NCI-H2029 (cell line): ENCODE data around the gene TANGO2.

Experiments used
- DNase-seq: peaks from one replicate; lab custom pipeline; 2025; lab: John Stamatoyannopoulos, UW

TANGO2 gene

DNA sequence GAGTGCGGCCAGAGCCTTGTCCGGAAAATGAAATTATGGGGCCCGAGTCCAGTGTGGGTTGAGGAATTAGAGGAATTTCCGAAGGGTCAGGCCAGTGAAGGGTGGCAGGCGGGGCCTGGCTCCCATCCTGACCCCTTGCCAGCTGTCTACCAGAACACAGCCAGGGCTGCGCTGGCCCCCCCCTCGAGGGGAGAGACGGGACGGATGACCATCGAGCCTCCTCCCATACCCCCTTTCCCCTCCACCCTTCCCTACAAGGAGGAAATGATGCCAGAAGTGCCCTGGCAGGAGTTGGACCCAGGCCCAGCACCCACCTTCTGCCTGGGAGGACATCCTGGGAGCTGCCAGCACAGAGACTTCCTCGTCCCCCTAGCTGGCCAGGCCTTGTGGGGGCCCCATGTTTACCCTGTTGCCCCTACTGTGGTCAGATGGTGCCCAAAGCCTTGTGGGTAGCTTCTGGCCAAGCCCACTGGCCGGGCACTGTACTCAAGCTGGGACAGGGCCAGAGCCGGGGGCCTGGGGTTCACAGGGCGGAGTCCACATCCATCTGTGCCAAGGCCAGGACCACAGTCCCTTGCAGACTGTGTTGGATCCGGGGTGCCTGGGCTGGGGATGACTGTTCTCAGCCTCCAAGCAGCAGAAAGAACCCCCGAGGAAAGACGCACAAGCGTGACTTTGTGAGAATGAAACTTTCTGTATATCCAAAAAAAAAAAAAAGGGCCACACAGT, 25.1 kb upstream of the TANGO2 start:
- no peak for DNase-seq

DNA sequence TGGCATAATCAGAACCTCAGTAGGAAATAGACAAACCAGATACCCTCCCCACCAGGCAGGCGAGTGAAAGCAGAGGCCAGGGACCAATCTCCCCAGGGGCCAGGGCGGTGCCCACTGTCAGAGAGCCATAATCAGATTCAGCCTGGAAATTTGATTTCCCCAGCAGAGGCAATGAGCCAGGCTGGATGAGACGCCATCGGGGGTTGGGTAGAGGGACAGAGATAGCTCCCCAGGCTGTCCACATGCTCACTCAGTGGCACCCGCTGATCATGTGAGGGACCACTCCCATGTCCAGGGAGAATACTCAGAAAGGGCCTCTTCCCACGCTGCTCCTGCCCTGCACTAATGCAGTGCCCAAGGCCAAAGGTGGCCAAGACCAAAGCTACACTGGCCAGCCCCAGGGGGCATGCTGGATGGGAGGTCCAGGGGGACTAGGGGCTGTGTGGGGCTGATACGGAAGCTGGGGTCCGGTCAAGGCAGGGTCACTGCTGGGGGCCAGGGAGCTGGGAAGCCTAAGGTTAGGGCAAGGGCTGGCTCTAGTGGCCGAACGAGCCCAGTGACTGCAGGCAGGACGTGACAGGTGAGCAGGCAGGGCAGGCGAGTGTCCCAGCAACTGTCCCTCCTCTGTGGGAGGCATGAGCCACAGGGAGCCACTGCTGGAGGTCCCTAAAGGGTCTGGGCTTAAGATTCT, 24.1 kb upstream of the TANGO2 start:
- no peak for DNase-seq

DNA sequence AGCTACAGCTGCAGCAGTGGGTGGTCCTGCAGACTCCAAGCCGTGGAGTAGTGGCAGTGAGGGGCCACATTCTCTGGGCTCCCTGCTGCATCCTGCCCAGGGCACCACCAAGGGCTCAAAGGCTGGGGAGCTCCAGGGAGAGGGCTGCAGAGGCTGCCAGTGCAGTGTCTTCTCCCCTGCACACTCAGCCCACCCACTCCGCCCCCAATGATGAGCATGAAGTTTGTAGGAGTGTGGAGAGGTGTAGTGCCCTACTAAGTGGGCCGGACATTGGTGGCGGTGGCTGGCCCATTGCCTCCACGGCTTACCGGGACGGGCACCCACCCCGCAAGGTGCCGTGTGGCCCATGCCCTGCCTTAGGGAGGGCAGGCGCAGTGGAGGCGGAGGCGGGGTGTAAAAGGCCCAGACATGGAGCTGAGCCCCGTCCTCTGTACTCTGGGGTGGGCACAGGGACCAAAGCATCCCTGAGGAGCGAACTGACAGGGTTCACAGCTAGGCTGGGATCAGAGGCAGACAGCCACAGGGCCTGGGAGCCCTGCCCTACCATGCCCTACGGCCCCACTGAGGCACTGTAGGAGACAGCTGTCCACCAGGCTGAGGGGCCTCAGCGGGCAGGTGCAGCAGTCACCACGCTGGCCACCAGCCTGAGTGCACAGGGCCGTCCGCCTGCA, 23.2 kb upstream of the TANGO2 start:
- no peak for DNase-seq

DNA sequence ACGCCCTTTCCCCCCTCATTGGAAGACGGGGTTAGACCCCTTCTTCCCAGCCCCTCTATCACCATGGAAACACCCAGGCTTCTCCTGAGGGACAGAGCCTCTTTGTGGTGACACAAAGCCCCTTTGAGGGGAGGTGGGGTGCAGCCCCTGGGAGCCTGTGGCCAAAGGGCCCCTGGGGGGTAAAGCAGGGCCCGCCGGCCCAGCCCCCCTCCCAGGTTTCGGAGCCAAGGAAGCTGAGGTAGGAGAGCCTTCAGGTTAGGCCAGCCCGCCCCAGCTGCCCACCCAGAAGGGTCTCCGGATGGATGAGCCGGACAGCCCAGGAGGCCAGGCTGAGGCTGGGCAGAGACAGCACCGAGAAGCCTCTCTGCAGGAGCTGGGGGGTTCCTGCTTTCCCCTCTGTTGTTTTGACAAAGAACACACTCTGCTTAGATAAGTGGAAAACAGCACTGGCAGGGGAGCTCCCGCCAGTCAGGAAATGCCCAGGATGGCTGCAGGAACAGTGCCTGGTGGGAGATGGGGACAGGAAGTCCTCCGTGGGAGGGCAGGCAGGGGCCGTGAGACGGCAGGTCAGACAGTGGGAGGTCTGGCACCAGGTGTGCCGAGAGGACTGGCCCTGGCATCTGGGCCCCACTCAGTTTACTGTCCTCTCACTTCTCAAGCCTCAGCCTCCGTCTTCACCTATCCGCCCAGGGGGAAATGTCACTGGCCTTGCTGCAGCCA, 22.5 kb upstream of the TANGO2 start:
- DNase-seq, result no peak

DNA sequence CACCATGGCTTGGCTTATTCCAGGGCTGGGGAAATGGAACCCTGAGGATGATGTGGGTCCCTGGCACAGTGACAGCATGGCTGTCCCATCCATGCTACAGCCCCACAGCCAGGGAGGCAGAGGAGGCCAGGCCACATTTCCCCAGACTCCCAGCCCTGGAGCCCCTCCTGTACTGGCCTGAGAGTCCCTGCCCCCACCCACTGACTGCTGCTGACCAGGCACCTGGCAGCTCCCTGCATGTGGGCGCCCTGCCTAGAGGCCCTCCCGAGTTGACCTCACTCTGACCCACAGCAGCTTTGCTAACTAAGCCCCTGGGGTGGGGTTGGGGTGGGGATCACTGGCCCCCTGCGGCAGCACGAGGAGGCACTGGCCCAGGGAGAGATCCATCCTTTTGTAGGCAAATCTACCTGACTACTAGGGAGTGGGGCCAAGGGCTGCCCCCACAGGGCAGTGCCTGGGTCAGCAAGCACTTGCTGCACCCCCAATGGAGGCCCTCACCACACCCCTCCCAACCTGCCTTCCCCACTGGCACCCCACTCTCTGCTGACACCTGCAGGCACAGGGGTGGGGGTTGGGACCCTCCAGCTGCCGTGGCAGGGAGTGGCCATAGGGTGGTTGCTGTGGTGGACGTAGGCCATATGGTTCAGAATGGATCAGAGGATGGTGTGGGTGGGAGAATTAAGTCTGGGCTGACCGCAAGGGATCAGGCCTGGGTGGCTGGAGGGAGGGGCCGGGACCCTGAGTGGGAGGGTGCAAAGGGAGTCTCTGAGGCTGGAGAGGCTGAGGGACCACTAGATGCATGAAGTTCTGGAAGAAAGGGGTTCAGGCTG, 21.7 kb upstream of the TANGO2 start:
- DNase-seq, result no peak

DNA sequence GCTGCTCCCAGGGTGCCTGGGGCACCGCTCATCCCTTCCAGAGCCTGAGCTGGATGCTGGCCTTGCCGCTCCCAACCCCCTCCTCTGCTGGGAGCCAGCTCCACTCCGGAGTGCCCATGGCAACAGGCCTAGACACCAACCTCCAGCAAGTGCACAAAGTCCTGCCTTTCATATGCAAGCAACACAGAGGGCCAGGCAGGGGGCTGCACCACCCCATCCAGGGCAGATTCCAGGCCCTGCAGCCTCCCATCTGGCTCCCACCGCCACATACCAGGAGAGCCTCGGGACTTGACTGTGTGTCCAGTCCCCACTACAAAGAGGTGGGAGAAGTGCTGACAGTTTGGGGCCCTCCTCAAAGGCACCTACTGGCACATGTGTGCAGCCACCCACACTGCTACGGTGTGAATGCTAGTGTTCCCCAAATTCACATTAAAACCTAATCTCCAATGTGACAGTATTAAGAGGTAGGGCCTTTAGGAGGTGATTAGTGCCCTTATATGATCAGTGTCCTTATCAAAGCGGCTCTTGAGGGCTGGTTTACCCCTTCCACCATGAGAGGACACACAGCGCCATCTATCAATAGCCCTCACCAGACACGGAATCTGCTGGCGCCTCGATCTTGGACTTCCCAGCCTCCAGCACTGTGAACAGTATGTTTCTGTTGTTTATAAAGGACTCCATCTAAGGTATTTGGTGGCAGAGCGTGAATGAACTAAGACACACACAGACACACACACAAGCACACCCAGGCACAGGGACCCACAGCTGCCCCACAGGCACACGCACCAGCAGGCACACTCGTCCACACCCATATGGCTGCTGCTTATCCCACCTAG, 20.4 kb upstream of the TANGO2 start:
- DNase-seq, result no peak

DNA sequence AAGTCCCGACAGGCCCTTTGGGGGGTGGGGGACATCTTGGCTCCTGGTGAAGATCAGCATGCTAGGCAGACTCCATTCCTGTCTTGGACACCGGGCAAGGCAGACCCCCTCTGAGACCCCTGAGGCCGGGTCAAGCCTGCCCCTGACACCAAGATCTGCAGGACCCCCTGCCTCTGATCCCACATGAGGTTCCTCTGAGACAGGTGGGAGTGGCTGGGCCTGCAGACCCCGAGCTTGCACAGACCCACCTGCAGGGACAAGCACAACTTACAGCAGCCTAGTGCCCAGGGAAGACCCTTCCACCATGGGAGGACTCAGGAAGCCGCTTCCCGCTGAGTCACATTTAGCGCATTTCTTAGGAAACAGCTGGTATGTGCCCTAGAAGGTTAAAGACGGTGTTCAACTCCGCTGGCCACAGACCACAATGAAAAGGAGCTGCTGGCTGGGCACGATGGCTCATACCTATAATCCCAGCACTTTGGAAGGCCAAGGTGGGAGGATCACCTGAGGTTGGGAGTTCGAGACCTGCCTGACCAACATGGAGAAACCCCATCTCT, 19.8 kb upstream of the TANGO2 start:
- DNase-seq, result no peak

DNA sequence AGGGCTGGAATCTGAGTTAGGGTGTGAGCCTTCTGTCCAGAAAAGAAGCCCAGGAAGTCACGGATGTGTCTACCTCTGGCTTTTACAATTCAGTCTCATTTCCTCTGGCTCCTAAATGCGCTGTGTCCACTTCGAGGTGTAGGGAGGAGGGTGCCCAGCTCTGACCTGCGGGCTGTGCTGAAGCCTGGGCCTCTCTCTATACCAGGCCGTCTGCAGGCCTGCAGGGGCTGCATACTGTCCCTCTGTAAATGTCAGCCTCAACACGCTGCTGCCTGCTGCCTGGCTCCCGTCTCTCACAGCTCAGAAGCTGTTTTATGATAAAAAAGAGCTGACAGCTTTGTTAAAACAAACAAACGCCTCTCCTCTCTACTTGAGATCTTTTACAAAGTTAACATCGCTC, 18.8 kb upstream of the TANGO2 start:
- DNase-seq, result no peak

DNA sequence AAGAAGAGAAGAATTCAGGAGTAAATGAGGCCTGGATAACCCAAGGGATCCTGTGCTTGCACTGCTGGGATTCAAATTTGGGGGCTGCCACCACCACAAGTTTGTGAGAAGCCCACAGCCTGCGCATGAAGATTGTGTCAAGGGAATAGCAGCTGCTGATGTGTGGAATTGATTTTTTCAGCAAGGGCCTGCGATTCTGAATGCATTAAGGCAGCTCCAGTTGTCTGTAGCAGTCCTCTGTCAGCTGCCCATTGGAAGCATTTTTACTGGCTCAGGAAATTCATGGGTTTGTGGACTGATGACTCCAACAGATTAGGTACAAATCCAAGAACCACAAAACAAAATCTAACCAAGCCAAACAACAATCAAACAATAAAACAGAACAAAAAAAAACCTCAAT, 18.3 kb upstream of the TANGO2 start:
- no peak for DNase-seq

DNA sequence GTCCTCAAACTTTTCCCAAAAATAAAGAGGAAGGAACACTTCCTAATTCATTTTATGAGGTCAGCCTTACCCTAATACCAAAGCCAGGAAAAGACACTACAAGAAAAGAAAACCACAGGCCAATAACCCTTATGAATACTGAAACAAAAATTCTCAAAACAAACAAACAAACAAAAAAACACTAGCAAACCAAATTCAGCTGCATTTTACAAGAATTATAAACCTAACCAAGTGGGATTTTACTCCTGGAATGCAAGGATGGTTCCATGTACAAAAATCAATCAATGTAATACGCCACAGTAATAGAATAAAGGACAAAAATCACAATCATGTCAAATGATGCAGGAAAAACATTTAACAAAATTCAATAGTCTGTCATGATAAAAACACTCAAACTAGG, 17.6 kb upstream of the TANGO2 start:
- no peak for DNase-seq

DNA sequence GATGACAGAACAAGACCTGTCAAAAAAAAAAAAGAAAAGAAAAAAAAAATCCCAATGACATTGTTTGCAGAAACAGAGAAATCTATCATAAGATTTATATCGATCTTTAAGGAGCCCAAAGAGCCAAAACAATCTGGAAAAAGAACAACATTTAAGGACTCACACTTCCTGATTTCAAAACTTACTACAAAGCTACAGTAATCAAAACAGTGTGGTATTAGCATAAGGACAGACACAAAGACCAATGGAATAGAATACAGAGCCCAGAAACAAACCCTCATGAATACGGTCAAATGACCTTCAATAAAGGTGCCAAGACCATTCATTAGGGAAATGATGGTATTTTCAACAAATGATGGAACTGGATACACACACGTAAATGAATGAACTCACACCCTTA, 16.4 kb upstream of the TANGO2 start:
- DNase-seq, result no peak

DNA sequence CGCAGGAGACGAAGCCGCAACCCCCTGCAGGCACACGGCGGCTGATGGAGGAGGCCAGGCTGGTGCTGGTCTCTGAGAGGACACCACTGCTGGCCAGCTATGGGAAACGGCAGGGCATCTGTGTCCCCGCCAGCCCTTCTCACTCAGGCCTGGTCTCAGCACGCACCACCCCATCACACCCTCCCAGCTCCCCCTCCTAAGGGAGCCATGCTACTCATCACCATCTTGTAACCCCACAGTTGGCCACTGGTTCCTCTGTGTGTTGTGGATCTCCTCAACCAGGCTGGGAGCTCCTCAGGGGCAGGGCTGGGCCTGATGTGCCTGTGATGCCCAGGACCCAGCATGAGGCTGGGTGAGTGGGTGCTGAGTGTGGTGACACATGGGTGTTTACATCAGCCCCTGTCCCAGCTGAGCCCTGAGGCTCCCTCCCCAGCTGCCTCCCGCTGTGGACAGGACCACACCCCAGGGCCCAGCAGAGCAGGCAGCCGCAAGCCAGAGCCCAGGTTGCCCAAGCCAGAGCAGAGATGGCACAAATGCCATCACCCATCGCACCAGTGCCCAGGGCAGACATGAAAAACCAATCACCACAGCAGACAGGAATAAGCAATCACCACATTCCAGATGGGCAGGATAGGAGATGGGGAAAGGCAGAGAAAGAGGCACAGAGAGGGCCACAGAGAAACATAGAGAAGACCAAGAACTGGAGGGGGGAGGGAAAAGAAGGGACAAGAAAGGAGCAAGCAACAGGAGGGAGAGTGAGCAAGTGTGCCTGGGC, 12.5 kb upstream of the TANGO2 start:
- DNase-seq, result no peak

DNA sequence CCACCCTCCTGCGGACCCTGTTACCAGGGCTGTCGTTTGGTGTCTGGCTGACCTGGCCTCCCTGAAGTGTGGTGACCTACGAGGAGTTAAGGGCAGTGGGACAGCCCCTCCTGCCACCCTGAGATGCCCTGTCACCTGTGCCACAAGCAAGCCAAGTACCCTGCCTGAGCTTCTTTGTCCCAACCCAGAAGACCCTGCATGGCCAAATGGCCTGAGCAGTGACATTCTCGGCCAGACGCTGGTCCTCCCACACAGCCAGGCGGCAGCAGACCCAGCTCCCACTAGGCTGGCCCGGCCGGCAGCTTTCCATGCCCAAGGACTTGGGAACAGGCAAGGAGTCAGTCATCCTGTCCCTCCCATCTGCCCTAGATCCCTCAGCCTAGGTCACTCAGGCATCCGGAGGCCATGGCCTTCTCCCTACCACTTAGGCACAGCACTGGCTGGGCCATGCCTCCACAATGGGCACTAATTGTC, 11.9 kb upstream of the TANGO2 start:
- no peak for DNase-seq

DNA sequence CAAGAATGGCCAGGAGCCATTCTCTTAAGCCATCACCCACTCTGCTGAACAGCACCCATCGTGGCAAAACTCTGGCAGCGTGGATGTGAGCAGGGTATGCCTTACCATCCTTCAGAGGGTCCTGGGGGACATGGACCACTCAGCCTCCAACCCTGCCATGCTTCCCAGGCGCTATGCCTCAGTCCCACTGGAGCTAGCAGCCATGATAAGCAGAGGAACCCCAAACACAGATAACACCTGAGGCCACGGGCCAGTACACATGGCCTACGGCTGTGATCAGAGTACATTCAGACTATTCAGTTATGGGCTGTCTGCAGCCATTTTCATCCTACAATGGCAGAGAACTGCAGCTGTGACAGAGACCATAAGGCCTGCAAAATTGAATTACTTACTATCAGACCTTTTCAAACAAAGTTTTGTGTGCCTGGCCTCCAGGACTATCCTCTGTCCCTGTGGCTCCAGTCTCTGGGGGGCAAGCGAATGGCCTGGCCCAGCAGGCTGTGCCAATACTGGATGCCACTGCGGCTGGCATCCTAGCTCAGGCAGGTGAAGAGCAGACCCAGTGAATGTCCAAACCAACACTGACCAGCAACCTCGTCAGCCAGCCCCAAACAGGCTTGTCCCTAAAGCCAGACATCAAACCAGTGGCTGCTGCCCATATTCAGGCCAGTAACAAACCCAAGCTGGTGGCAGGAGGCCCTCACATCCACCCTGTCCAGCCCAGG, 11.2 kb upstream of the TANGO2 start:
- DNase-seq, result no peak

DNA sequence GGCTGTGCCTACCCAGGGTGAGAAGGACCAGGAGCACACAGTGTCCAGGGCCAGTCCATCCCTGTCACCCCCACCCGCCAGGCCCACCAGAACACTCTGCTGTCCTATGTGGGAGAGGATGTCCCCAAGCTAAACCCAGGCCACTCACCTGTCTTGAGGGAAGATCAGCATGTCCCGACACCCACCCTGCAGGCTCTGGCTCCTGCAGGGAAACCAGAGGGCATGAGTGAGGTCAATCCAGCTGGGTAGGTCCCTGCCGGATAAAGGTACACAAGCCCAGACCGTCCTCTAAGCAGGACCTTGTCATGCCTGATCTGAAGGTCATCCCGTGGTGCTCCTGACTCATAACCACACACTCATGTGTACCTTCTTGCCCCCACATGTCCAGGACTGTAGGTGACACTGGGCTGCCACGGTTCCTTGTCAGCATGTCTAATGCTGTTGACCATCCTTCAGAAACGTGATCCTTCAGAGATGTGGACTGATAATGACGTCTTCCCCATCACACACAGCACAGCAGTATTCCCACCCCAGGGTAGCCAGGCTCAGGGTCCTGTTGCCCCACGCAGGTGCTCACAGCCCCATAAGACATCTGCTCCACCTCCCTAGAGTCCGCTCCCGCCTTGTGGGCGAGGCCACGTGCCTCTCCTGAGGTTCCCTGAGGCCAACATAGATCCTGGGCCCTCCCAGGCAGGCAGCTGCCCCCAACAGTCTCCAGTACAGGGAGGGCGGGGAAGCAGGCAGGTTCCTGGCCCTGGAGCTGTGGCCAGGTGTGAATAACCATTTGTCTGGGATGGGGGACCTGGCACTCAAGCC, 10.4 kb upstream of the TANGO2 start:
- DNase-seq, result no peak

DNA sequence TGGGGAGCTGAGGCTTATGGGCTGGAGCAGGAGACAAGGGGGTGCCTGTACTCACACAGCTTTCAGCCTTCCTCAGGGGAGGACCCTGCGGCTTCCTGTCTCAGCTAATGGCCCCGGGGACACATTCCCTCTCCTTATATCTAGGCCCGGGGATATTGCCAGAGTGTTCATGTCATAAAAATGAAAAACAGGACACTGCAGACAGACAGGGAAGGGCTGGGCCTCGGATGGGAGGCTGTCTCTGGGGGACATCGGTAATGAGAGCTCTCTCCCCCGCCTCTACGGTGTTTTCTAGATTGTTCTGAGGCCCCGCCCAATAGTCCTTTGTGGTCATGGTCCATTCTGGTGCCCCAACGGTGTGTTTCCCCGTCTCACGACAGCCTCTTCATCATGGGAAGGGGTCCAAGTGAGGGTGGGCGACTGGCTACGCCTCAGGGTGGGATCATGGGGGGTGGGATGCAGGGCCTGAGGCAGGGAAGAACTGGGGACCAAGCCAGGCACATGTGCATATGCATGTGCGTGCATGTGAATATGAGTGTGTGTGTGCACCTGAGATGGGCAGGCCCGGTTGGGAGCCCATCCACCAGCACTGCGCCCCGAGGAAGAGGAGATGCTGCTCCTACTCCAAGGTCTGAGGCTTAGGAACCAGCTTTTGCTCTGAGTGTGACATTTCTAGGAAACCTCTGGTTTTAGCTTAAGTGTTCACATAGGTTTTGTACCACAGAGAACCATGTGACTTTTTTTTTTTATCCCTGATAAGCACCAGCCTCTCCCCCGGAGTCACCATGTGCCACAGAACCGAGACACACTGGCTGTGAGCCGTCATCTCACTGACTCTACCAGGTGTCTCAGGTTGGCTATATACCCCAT, 9.6 kb upstream of the TANGO2 start:
- no peak for DNase-seq
